NCI-H82 treated with DMSO at 0.1 percent for 48 hours (cell line): ENCODE results near the gene MEIOSIN.
"Not testable (repeated sequence)": the region's sequence is repeated elsewhere in the genome, so short reads cannot be mapped to it uniquely, and the experiment has no call there.

Experiments used
- DNase-seq: peaks from one replicate; lab custom pipeline; 2025; ENCODE audit not compliant: unreplicated experiment; lab: John Stamatoyannopoulos, UW

The MEIOSIN gene

DNA sequence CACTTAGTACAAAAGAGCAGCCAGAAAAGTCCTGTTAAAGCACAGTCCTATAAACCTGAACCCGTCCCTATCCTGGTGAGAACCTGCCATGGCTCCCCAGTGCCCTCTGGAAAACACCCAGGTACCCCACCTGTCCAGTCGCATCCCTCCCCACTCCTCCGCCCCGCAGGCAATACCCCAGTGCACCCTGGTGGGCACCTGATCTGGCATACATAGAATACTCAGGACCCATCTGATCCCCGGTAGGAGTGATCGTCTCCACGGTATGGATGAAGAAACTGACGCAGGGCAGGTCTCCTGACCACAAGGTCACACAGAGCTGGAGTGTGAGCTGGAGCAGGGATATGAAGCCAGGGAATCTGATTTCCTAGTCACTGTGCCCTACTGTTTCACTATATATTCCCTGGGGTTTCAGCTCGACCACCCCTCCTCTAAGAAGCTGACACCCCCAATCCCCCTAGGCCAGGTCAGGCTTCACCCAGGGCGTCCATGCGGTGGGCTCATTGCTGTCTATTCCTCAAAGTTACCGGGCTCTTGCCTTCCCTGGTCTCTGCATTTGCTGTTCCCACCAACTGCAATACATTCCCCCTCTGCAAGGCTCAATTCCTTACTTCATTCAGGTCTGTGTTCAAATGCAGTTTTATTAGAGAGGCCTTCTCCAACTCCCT is 15.1 kb upstream of the MEIOSIN start:
- no peak for DNase-seq

DNA sequence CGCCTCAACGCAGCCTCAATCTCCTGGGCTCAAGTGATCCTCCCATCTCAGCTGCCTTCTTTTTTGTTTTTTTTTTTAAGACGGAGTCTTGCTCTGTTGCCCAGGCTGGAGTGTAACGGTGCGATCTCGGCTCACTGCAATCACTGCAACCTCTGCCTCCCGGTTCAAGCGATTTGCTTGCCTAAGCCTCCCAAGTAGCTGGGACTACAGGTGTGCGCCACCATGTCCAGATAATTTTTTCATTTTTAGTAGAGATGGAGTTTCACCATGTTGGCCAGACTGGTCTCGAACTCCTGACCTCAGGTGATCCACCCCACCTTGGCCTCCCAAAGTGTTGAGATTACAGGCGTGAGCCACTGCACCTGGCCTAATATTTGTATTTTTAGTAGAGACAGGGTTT is 13.2 kb upstream of the MEIOSIN start:
- not testable (repeated sequence) for DNase-seq

DNA sequence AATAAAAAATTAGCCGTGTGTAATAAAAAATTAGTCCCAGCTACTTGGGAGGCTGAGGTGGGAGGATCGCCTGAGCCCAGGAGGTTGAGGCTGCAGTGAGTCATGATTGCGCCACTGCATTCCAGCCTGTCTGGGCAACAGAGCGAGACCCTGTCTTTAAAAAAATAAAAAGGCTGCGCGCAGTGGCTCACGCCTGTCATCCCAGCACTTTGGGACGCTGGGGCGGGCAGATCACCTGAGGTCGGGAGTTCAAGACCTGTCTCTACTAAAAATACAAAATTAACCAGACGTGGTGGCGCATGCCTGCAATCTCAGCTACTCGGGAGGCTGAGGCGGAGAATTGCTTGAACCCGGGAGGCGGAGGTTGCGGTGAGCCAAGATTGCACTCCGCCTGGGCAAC is 4.6 kb upstream of the MEIOSIN start:
- not testable (repeated sequence) for DNase-seq

DNA sequence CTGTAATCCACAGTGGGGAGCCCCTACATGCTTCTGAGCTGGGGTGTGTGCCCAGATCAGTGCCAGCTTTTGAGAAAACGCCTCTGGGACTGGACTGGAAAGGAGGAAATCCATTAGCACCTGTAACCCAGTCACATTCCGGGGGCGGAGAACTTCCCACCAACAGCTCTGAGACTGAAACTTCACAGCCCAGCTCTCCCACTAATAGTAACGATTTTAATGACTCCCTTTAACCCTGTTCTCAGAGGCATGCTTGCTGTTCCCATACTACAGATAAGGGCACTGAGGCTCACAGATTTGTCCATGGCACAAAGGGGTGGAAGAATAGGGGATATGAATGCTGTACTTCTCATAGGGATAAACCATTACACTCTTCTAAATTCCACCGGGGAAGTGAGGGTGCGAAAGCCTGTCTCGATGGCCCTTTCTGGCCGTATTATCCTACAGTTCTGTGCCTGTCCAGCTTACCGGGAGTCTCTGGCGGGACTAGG is 3.4 kb upstream of the MEIOSIN start:
- DNase-seq: no peak

- peak; percentile 100 for DNase-seq
Measured at GRCh38 chr19:45730368-45731288, 2.6 kb upstream of the MEIOSIN start, which contains the start of gene FBXO46. Gene FBXO46 (minus strand): TSS chr19:45730896. CDS start chr19:45713495, 17,401 bp downstream.

- no peak for DNase-seq
Measured at GRCh38 chr19:45739498-45740439, 6.5 kb downstream of the MEIOSIN start.

- no peak for DNase-seq
Measured at GRCh38 chr19:45742969-45743368, 9.7 kb downstream of the MEIOSIN start.

- DNase-seq: no peak
Measured at GRCh38 chr19:45745606-45746005, 12.4 kb downstream of the MEIOSIN start.

GRCh38 chr19:45746866-45747265 is 13.6 kb downstream of the MEIOSIN start:
- no peak for DNase-seq

DNA sequence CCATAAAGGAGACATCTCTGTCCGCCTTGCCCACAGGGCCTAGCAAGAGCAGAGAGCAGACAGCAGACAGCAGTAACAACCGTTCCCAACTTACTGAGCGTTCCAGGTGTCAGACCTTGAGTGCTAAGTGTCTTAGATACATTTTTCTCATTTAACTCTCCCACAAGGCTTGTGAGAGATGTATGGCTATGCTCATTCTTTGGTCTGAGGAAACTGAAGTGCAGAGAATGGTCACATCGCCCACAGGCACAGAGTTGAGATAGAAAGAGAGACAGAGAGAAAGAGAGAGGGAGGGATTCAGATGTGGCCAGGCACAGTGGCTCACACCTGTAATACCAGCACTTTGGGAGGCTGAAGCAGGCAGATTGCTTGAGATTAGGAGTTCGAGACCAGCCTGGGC is 14.3 kb downstream of the MEIOSIN start:
- no peak for DNase-seq

- DNase-seq: not testable (repeated sequence)
Measured at GRCh38 chr19:45751483-45751882, 18.2 kb downstream of the MEIOSIN start.

GRCh38 chr19:45752639-45753038 is 19.4 kb downstream of the MEIOSIN start:
- DNase-seq: no peak

DNA sequence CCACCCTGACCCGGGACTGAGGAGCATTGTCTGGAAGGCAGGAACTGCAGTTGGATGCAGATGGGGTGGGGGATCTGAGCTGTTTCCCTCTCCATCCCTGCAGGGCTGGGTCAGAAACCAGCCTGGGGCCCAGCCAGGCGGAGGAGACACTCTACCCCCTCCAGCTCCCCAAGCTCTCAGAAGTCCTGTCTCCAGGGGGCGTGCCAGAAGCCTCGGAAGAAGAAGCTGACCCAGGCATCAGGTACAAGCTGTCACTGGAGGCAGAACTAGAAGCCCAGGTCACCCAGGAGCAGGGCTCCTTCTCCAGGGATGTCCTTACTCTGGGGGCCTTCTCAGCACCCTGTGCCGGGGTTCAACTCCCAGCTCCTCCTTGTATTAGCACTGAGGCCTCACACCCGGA is 20.3 kb downstream of the MEIOSIN start:
- DNase-seq: no peak

GRCh38 chr19:45754323-45754722 is 21.1 kb downstream of the MEIOSIN start:
- no peak for DNase-seq

- DNase-seq: no peak
Measured at GRCh38 chr19:45757695-45758094, 24.5 kb downstream of the MEIOSIN start.

GRCh38 chr19:45758921-45759320 is 25.7 kb downstream of the MEIOSIN start:
- DNase-seq: no peak

GRCh38 chr19:45761714-45762113 is 28.5 kb downstream of the MEIOSIN start:
- DNase-seq: no peak

DNA sequence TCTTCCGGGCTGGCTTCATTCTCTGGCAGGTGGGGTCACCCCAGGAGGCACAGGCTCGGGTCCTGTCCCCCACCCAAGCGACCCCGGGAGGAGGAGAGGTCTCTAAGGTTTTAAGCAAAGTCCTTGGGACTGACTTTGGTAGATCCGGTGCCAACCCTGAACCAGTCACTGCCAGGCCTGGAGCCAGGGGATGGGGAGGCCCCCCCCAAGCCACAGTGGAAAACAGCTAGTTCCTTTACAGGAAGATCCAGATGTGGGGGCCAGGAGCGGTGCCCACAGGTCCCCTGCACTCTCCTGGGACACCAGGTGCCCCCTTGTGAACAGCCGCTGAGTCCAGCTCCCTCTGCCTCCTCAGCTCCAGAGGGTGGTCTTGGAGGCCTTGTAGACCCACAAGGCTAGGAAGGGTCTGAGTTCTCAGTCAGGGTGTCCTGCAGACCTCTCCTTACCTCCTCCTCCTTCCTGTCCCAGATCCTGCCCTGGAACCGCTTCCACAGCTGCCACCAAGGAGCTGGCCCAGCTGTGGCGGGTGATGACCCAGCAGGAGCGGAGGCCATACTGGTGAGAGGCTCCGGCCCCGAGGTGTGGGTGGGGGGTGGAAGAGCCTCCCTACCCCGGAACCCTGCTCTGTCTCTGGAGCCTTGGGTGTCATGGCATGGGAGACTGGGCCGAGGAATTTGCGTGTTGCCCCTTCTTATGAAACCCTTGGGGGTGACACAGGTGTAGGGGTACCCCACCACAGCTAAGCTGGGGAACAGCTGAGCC is 29.8 kb downstream of the MEIOSIN start:
- no peak for DNase-seq

DNA sequence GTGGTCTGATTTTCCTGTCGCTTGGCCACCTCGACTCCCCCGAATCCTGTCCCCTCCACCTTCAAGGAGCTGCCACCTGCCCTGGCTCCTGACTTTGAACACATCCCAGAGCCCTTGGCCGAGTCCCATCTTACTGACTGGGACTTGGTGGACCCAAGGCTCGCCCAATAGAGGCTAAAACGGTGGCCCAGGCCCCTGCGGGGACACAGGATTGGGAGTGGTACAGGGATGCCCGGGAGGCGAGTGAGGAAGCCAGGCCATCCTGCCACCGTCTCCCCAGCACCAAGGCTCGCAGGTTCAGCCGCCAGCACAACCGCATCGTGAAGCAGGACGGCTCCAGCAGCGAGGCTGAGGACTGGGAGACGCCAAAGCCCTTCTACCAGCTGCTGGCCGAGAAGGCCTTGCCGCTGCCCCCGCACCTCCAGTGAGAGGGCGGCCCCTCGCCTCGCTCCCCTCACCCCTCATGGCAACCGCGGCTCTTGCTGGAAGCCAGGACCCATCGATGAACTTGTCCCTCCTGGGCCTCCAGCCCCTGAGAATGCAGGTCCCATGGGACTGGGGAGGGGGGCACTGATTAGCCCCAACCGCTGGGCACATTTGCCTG is 30.6 kb downstream of the MEIOSIN start:
- DNase-seq: no peak

DNA sequence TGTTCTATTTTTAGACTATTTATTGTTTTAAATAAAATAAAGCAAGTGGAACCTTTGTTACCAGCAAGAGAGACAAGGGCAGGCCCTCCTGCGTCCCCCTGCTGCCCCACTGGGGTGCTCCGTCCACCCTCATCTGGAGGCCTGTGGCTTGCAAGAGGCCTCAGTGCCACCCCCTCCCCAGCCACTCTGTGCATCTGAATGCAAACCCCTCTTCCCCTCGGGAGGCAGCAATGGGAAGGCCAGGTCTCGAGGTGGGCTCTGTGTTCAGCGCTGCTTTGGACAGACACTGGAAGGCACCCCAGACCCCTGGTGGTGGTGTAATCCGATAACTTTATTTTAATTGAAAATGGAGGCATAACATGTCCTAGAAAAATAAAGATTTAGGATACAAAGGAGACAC is 31.2 kb downstream of the MEIOSIN start:
- DNase-seq: no peak
